WI38 (cell line): ENCODE results near the gene MMP23B.

Experiments used
- H3K4me3 ChIP-seq: 2 replicates; pipeline ENCODE4 v1.5.1; 2011; ENCODE audit warnings: low read depth, mild to moderate bottlenecking, control low read depth, low read length
- TF ChIP-seq, protein P1 (sequence below): IDR thresholded peaks from 2 replicates; pipeline ENCODE4 v1.5.1; 2012; ENCODE audit warnings: low read depth, mild to moderate bottlenecking, control low read depth, low read length

MMP23B gene

DNA sequence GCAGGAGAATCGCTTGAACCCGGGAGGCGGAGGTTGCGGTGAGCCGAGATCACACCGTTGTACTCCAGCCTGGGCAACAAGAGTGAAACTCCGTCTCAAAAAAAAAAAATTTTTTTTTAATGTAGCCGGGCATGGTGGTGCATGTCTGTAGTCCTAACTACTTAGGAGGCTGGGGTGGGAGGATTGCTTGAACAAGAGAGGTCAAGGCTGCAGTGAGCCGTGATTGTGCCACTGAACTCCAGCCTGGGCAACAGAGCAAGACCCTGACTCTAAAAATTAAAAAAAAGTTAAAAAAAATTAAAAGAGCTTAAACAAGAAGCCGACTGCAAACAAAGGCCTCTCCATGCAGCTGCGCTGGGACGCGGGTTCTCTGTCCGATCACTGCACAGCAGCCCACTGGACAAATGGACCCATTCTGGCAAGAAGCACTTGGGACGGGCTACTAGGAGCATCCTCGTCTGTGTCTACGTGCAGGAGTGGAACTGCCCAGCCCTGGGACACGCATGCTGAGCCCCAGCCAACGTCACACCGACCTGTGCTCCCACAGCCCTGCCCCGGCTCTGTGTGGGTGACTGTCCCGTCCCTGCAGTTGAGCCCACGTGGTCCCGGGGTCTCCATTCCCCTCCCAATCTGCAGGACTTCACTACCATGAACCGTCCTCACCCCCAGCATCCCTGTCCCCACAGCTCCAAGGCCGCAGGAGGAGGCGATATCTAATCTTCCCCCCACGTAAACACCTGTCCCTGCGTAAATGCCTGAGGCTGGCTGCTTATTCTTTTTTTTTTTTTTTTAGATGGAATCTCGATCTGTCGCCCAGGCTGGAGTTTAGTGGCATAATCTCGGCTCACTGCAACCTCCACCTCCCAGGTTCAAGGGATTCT, 48.3 kb downstream of the MMP23B start:
- H3K4me3 ChIP-seq = no peak overlapping the region
- TF ChIP-seq, protein P1, sequence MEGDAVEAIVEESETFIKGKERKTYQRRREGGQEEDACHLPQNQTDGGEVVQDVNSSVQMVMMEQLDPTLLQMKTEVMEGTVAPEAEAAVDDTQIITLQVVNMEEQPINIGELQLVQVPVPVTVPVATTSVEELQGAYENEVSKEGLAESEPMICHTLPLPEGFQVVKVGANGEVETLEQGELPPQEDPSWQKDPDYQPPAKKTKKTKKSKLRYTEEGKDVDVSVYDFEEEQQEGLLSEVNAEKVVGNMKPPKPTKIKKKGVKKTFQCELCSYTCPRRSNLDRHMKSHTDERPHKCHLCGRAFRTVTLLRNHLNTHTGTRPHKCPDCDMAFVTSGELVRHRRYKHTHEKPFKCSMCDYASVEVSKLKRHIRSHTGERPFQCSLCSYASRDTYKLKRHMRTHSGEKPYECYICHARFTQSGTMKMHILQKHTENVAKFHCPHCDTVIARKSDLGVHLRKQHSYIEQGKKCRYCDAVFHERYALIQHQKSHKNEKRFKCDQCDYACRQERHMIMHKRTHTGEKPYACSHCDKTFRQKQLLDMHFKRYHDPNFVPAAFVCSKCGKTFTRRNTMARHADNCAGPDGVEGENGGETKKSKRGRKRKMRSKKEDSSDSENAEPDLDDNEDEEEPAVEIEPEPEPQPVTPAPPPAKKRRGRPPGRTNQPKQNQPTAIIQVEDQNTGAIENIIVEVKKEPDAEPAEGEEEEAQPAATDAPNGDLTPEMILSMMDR = no peak

DNA sequence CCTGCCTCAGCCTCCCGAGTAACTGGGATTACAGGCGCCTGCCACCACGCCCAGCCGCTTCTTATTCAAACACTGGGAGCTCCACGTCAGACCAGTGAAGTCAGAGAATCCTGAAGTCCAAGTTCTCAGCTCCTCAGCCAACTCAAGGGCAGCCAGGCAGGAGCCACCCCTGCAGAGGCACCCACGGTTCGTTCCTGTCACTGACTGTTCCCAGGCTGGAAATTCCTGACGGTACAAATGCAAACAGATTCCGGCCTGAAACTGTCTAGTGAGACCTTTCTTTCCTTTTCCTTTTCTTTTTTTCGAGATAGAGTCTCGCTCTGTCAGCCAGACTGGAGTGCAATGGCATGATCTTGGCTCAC, 48.9 kb downstream of the MMP23B start:
- TF ChIP-seq, protein P1 = no peak
- no peak overlapping the region for H3K4me3 ChIP-seq

DNA sequence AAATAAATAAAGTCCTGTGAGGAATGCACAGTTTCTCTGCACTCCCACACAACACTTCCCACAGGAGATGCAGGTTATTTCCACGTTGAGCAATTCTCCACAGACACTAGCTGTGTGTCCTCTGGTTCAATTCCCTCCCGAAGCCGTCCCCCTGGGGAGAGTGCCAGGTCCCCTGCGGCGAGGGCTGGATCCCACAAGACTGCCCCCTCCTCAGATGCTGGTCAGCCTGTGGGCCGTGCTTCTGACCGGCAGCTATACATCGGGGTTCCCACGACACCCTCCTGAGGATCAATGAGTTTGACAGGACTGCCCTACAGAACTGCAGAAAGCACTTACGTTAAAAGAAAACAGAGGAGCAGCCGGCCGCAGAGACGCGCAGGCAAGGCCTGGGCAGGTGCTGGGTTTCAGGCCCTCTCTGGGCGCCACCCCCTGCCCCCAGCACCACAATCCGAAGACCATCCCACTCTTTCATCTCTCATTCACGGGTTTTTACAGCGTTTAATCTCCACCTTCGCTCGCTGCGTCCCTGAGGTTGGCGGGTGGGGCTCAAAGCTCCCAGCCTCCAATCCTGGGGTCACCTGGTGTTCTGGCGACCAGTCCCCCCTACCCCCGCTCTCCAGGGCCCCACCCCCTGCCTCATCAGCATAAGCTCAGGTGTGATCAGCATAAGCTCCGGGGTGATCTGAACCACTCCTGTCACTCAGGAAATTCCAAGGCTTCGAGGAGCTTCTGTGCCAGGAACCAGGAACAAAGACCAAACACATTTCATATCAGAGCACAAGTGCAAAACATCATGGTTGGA, 51.3 kb downstream of the MMP23B start:
- no peak overlapping the region for H3K4me3 ChIP-seq
- TF ChIP-seq, protein P1 = no peak
